Peyer's patch (tissue), 4 donors: ENCODE measurements around the gene CDC23. TPM values are rescaled to one million over a fixed set of nuclear protein-coding genes. Genes with fewer than 3 reads are reported as not detected.

ENCODE experiments used
- DNase-seq, 3 donors: peaks; one replicate each; pipeline ENCODE4 v3.0.0-alpha.2; 2017 to 2019
- H3K27ac ChIP-seq, 4 donors: fragments of 200-600 bp; sonication (generic); one replicate each; pipeline ENCODE4 v1.5.1; 2016 to 2019
- H3K27me3 ChIP-seq, 2 donors: fragments of 200-600 bp; sonication (generic); one replicate each; pipeline ENCODE4 v1.5.1; 2019
- H3K36me3 ChIP-seq, 3 donors: fragments of 200-600 bp; sonication (generic); one replicate each; pipeline ENCODE4 v1.5.1; 2016 to 2019
- H3K4me1 ChIP-seq, 4 donors: fragments of 200-600 bp; sonication (generic); one replicate each; pipeline ENCODE4 v1.5.1; 2016 to 2019
- H3K4me3 ChIP-seq, 4 donors: fragments of 200-600 bp; sonication (generic); 1 replicate in 3 of 4; 2 replicates in 1 of 4; pipeline ENCODE4 v1.5.1; 2016 to 2019; ENCODE audit warnings: mild to moderate bottlenecking in 1 of 4
- H3K9me3 ChIP-seq, 4 donors: fragments of 200-600 bp; sonication (generic); one replicate each; pipeline ENCODE4 v1.5.1; 2016 to 2019; ENCODE audit warnings: mild to moderate bottlenecking in 1 of 4
- CTCF ChIP-seq, 6 experiments: fragments of 450-650 bp in 4 of 6; fragments of 200-600 bp in 2 of 6; sonication (generic) in 1 of 6; IDR thresholded peaks; one replicate each; pipeline ENCODE4 v1.5.1; 2017 to 2019; ENCODE audit warnings: antibody characterized with exemption in 6 of 6, mild to moderate bottlenecking in 3 of 6, moderate library complexity in 1 of 6
- POLR2A ChIP-seq, 2 donors: fragments of 450-650 bp; IDR thresholded peaks; one replicate each; pipeline ENCODE4 v1.5.1; 2017; ENCODE audit warnings: antibody characterized with exemption in 2 of 2, mild to moderate bottlenecking in 2 of 2, moderate library complexity in 2 of 2
- total RNA-seq, 4 donors: library from RNA; depleted of rRNA; stranded (reverse); fragments of >200 nt; gene quantifications; one replicate each; pipeline ENCODE4 v1.1.0, GENCODE V29; 2016

CDC23 gene
- total RNA-seq, 4 donors from 2014 or later: 9.3 to 24.8 (median 10.6) TPM

- no peak for DNase-seq
- Histone ChIP-seq H3K4me3 (no peak overlapping the region), H3K27me3 (no peaks in the 10 kb centered on the region), H3K4me1 (no peaks in the 10 kb centered on the region), H3K36me3 (no peaks in the 10 kb centered on the region), H3K9me3 (peaks cover 0 to 6% (median 0%) of the 10 kb centered on the region in 4 donors), H3K27ac (no peak overlapping the region)
- TF ChIP-seq CTCF (IDR thresholded peaks at IDR 0.05): no peak
These were observed 17.1 kb upstream of the CDC23 start for GRCh38 chr5:138230261-138230660.

- no peak for DNase-seq
- TF ChIP-seq CTCF (IDR thresholded peaks at IDR 0.05) (no peak), POLR2A (IDR thresholded peaks at IDR 0.05) (no peak)
- Histone ChIP-seq H3K27me3 (no peaks in the 10 kb centered on the region), H3K36me3 (no peaks in the 10 kb centered on the region), H3K4me3 (no peak overlapping the region), H3K4me1 (no peaks in the 10 kb centered on the region), H3K27ac (no peak overlapping the region), H3K9me3 (peaks cover 0 to 6% (median 0%) of the 10 kb centered on the region in 4 donors)
These were observed 16.3 kb upstream of the CDC23 start for GRCh38 chr5:138229387-138229786.

GRCh38 chr5:138226910-138227309 is 13.8 kb upstream of the CDC23 start:
- TF ChIP-seq CTCF (IDR thresholded peaks at IDR 0.05) (no peak), POLR2A (IDR thresholded peaks at IDR 0.05) (no peak)
- Histone ChIP-seq H3K36me3 (no peaks in the 10 kb centered on the region), H3K27ac (no peak overlapping the region), H3K4me3 (no peak overlapping the region), H3K27me3 (no peaks in the 10 kb centered on the region), H3K9me3 (peaks cover 0 to 6% (median 0%) of the 10 kb centered on the region in 4 donors), H3K4me1 (no peaks in the 10 kb centered on the region)
- DNase-seq: no peak

- peaks cover 0 to 6% (median 0%) of the 10 kb centered on the region in 4 donors for H3K9me3 ChIP-seq
These were observed 11.6 kb upstream of the CDC23 start for GRCh38 chr5:138224712-138225111.

GRCh38 chr5:138223532-138223931 is 10.4 kb upstream of the CDC23 start:
- TF ChIP-seq CTCF (IDR thresholded peaks at IDR 0.05) (no peak), POLR2A (IDR thresholded peaks at IDR 0.05) (no peak)
- Histone ChIP-seq H3K27me3 (no peaks in the 10 kb centered on the region), H3K9me3 (peaks cover 0 to 6% (median 0%) of the 10 kb centered on the region in 4 donors), H3K4me1 (no peaks in the 10 kb centered on the region), H3K36me3 (no peaks in the 10 kb centered on the region), H3K4me3 (no peak overlapping the region), H3K27ac (no peak overlapping the region)
- DNase-seq: no peak

More at GRCh38 chr5:138224712-138225111, 11.6 kb upstream of the CDC23 start:
- no peak overlapping the region for H3K4me3 ChIP-seq
- H3K27me3 ChIP-seq: no peaks in the 10 kb centered on the region
- TF ChIP-seq POLR2A (IDR thresholded peaks at IDR 0.05): no peak
- no peak for TF ChIP-seq CTCF (IDR thresholded peaks at IDR 0.05)
- DNase-seq: no peak
- no peak overlapping the region for H3K27ac ChIP-seq
- no peaks in the 10 kb centered on the region for H3K4me1 ChIP-seq
- no peaks in the 10 kb centered on the region for H3K36me3 ChIP-seq

GRCh38 chr5:138216799-138217198 is 3.7 kb upstream of the CDC23 start:
- Histone ChIP-seq H3K27ac (no peak overlapping the region), H3K36me3 (no peaks in the 10 kb centered on the region), H3K4me3 (no peak overlapping the region), H3K9me3 (no peaks in the 10 kb centered on the region), H3K4me1 (peaks cover 0 to 15% (median 4%) of the 10 kb centered on the region in 4 donors), H3K27me3 (no peaks in the 10 kb centered on the region)
- TF ChIP-seq POLR2A (IDR thresholded peaks at IDR 0.05): no peak
- no peak for DNase-seq
